ENCODE measurements around the gene TMEM101.

DNA sequence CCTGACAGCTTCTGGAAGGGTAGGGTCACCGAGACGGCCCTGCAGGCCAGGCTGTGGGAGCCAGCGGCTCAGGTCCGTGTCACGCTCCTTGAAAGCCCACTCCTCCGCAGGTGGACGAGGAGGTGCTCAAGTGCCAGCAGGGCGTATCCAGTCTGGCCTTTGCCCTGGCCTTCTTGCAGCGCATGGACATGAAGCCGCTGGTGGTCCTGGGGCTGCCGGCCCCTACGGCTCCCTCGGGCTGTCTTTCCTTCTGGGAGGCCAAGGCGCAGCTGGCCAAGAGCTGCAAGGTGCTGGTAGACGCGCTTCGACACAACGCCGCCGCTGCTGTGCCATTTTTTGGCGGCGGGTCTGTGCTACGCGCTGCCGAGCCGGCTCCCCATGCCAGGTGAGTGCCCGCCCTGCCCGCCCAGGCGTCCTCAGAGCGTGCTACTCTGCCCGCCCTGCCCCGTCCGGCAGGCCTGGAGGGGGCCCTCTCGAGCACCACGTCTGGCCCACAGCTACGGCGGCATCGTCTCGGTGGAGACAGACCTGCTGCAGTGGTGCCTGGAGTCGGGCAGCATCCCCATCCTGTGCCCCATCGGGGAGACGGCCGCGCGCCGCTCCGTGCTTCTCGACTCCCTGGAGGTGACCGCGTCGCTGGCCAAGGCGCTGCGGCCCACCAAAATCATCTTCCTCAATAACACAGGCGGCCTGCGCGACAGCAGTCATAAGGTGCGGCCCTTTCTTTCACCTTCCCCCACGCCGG lies 9.1 kb downstream of the TMEM101 start:
- TF ChIP-seq, protein P1, sequence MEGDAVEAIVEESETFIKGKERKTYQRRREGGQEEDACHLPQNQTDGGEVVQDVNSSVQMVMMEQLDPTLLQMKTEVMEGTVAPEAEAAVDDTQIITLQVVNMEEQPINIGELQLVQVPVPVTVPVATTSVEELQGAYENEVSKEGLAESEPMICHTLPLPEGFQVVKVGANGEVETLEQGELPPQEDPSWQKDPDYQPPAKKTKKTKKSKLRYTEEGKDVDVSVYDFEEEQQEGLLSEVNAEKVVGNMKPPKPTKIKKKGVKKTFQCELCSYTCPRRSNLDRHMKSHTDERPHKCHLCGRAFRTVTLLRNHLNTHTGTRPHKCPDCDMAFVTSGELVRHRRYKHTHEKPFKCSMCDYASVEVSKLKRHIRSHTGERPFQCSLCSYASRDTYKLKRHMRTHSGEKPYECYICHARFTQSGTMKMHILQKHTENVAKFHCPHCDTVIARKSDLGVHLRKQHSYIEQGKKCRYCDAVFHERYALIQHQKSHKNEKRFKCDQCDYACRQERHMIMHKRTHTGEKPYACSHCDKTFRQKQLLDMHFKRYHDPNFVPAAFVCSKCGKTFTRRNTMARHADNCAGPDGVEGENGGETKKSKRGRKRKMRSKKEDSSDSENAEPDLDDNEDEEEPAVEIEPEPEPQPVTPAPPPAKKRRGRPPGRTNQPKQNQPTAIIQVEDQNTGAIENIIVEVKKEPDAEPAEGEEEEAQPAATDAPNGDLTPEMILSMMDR (IDR thresholded peaks at IDR 0.05), result no peak
- TF ChIP-seq POLR2A (IDR thresholded peaks at IDR 0.05) (no peak), POLR2AphosphoS5 (IDR thresholded peaks at IDR 0.05; ENCODE audit: insufficient read depth in 1 of 2, low read depth in 1 of 2) (no peak)

Data from vagina (tissue), 2 donors.